Nephron progenitor cell (in vitro differentiated cells): ENCODE results near the gene TRPC1.
"Not testable (repeated sequence)": the region's sequence is repeated elsewhere in the genome, so short reads cannot be mapped to it uniquely, and the experiment has no call there.

ENCODE experiments used
- DNase-seq: peaks from one replicate; pipeline ENCODE4 v3.0.0; 2021
- H3K27ac Mint-ChIP-seq: 2 replicates; pipeline ENCODE4 v1.8.0; 2021; ENCODE audit warnings: mild to moderate bottlenecking, moderate library complexity, mixed read lengths
- H3K27me3 Mint-ChIP-seq: 2 replicates; pipeline ENCODE4 v1.8.0; 2021; ENCODE audit warnings: mild to moderate bottlenecking, low read depth, mixed read lengths; ENCODE audit not compliant: poor library complexity
- H3K36me3 Mint-ChIP-seq: 2 replicates; pipeline ENCODE4 v1.8.0; 2021; ENCODE audit warnings: low read depth, mixed read lengths
- H3K4me1 Mint-ChIP-seq: 2 replicates; pipeline ENCODE4 v1.8.0; 2021; ENCODE audit warnings: mixed read lengths
- H3K4me3 Mint-ChIP-seq: 2 replicates; pipeline ENCODE4 v1.8.0; 2021; ENCODE audit warnings: mild to moderate bottlenecking, moderate library complexity, mixed read lengths
- H3K9me3 Mint-ChIP-seq: 2 replicates; pipeline ENCODE4 v1.8.0; 2021; ENCODE audit warnings: mild to moderate bottlenecking, moderate library complexity, mixed read lengths
- CTCF ChIP-seq: fragments of 200-600 bp; sonication (generic); IDR thresholded peaks from 2 replicates; pipeline ENCODE4 v1.5.0; 2021; ENCODE audit warnings: antibody characterized with exemption

The TRPC1 gene

GRCh38 chr3:142693136-142693853 is 30.5 kb upstream of the TRPC1 start:
- no peak for TF ChIP-seq CTCF
- Mint-ChIP-seq H3K4me3 (no peak overlapping the region), H3K27ac (no peak overlapping the region), H3K9me3 (no peaks in the 10 kb centered on the region), H3K27me3 (no peaks in the 10 kb centered on the region), H3K4me1 (no peaks in the 10 kb centered on the region), H3K36me3 (peaks cover 4% of the 10 kb centered on the region)
- DNase-seq, result no peak

- Mint-ChIP-seq H3K27ac (no peak overlapping the region), H3K4me1 (no peaks in the 10 kb centered on the region), H3K36me3 (no peaks in the 10 kb centered on the region), H3K9me3 (no peaks in the 10 kb centered on the region), H3K27me3 (no peaks in the 10 kb centered on the region), H3K4me3 (no peak overlapping the region)
- no peak for DNase-seq
- TF ChIP-seq CTCF, result no peak
These were observed 29.6 kb upstream of the TRPC1 start for GRCh38 chr3:142694225-142694624.

GRCh38 chr3:142705198-142705597 is 18.6 kb upstream of the TRPC1 start:
- no peaks in the 10 kb centered on the region for H3K27me3 Mint-ChIP-seq
- no peaks in the 10 kb centered on the region for H3K9me3 Mint-ChIP-seq
- peaks cover 6% of the 10 kb centered on the region for H3K36me3 Mint-ChIP-seq
- no peak for TF ChIP-seq CTCF
- no peak overlapping the region for H3K4me3 Mint-ChIP-seq
- DNase-seq, result no peak
- no peak overlapping the region for H3K27ac Mint-ChIP-seq
- peaks cover 5% of the 10 kb centered on the region for H3K4me1 Mint-ChIP-seq

- Mint-ChIP-seq H3K9me3 (no peaks in the 10 kb centered on the region), H3K36me3 (no peaks in the 10 kb centered on the region), H3K4me3 (no peak overlapping the region), H3K27me3 (no peaks in the 10 kb centered on the region), H3K4me1 (peaks cover 5% of the 10 kb centered on the region), H3K27ac (no peak overlapping the region)
- no peak for DNase-seq
- TF ChIP-seq CTCF, result no peak
These were observed 17.3 kb upstream of the TRPC1 start for GRCh38 chr3:142706321-142707127.

- Mint-ChIP-seq H3K4me1 (peaks cover 5% of the 10 kb centered on the region), H3K27ac (no peak overlapping the region), H3K4me3 (no peak overlapping the region), H3K27me3 (no peaks in the 10 kb centered on the region), H3K9me3 (no peaks in the 10 kb centered on the region), H3K36me3 (no peaks in the 10 kb centered on the region)
- no peak for DNase-seq
- TF ChIP-seq CTCF, result no peak
These were observed 14.6 kb upstream of the TRPC1 start for GRCh38 chr3:142709207-142709606.

GRCh38 chr3:142714882-142715281 is 9.0 kb upstream of the TRPC1 start:
- H3K27me3 Mint-ChIP-seq, DNase-seq, H3K4me1 Mint-ChIP-seq, H3K4me3 Mint-ChIP-seq, H3K27ac Mint-ChIP-seq, H3K36me3 Mint-ChIP-seq: not testable (repeated sequence)
- peaks cover 13% of the 10 kb centered on the region for H3K9me3 Mint-ChIP-seq
